ENCODE results near the gene P2RX1.

DNA sequence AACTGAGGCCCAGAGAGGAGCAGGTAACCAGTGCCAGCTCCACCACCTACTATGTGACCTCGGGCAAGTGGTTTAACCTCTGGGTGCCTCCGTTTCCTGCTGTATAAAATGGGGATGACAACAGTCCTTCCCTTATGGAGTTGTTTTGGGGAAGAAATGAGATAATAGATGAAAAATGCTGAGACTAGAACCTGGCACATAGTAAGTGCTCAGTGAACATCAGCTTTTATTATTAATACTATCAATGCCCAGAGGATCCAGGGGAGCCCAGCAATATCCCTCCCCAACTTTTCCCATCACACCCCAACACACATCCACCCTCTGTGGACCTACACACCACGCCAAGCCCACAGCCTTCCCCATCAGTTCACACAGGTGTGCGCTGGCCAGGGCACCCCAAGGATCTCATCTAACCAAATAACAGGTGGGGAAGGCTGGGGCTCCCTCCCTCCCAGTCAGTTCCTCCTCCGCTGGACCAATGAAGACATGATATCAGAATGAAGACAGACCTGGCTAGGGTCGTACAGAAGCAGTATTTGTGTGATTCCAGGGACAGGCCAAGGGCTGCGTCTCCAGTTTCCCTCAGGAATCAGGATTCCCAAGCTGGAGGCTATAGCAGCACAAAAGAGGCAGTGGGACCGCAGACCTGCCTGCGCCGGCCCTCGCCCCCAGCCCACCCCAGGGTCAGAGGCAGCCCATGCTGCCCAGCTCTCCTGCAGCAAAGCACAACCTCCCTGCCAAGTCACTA lies 46.1 kb upstream of the P2RX1 start:
- TF ChIP-seq PPARA (CRISPR knock-in tag; IDR thresholded peaks at IDR 0.05; ENCODE audit: borderline replicate concordance) = no peak
- TF ChIP-seq, protein P1, sequence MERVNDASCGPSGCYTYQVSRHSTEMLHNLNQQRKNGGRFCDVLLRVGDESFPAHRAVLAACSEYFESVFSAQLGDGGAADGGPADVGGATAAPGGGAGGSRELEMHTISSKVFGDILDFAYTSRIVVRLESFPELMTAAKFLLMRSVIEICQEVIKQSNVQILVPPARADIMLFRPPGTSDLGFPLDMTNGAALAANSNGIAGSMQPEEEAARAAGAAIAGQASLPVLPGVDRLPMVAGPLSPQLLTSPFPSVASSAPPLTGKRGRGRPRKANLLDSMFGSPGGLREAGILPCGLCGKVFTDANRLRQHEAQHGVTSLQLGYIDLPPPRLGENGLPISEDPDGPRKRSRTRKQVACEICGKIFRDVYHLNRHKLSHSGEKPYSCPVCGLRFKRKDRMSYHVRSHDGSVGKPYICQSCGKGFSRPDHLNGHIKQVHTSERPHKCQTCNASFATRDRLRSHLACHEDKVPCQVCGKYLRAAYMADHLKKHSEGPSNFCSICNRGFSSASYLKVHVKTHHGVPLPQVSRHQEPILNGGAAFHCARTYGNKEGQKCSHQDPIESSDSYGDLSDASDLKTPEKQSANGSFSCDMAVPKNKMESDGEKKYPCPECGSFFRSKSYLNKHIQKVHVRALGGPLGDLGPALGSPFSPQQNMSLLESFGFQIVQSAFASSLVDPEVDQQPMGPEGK (CRISPR knock-in tag; IDR thresholded peaks at IDR 0.05; ENCODE audit: borderline replicate concordance) = no peak
- no peak for TF ChIP-seq ZNF8 (CRISPR knock-in tag; IDR thresholded peaks at IDR 0.05)
- TF ChIP-seq, protein P2, sequence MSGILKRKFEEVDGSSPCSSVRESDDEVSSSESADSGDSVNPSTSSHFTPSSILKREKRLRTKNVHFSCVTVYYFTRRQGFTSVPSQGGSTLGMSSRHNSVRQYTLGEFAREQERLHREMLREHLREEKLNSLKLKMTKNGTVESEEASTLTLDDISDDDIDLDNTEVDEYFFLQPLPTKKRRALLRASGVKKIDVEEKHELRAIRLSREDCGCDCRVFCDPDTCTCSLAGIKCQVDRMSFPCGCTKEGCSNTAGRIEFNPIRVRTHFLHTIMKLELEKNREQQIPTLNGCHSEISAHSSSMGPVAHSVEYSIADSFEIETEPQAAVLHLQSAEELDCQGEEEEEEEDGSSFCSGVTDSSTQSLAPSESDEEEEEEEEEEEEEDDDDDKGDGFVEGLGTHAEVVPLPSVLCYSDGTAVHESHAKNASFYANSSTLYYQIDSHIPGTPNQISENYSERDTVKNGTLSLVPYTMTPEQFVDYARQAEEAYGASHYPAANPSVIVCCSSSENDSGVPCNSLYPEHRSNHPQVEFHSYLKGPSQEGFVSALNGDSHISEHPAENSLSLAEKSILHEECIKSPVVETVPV (CRISPR knock-in tag; IDR thresholded peaks at IDR 0.05) = no peak
- TF ChIP-seq, protein P3, sequence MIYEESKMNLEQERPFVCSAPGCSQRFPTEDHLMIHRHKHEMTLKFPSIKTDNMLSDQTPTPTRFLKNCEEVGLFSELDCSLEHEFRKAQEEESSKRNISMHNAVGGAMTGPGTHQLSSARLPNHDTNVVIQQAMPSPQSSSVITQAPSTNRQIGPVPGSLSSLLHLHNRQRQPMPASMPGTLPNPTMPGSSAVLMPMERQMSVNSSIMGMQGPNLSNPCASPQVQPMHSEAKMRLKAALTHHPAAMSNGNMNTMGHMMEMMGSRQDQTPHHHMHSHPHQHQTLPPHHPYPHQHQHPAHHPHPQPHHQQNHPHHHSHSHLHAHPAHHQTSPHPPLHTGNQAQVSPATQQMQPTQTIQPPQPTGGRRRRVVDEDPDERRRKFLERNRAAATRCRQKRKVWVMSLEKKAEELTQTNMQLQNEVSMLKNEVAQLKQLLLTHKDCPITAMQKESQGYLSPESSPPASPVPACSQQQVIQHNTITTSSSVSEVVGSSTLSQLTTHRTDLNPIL (CRISPR knock-in tag; IDR thresholded peaks at IDR 0.05; ENCODE audit: low read depth) = no peak
- TF ChIP-seq RARB (CRISPR knock-in tag; IDR thresholded peaks at IDR 0.05) = no peak
- TF ChIP-seq ZC3H10 (CRISPR knock-in tag; IDR thresholded peaks at IDR 0.05) = no peak
- no peak for TF ChIP-seq ZFP3 (CRISPR knock-in tag; IDR thresholded peaks at IDR 0.05)
- no peak for TF ChIP-seq BACH2 (CRISPR knock-in tag; IDR thresholded peaks at IDR 0.05; ENCODE audit: borderline replicate concordance)
- no peak for TF ChIP-seq TCF4 (CRISPR knock-in tag; IDR thresholded peaks at IDR 0.05; ENCODE audit: borderline replicate concordance)

Data from SK-N-SH treated with all-trans-retinoic acid at 6 μM for 48 hours (cell line).